Superior temporal gyrus (tissue), 1 donor: ENCODE results near the gene TMIGD1.

Experiments used
- DNase-seq: peaks from one replicate; pipeline ENCODE4 v3.0.0-alpha.2; 2016; ENCODE audit errors: extremely low spot score

TMIGD1 gene

DNA sequence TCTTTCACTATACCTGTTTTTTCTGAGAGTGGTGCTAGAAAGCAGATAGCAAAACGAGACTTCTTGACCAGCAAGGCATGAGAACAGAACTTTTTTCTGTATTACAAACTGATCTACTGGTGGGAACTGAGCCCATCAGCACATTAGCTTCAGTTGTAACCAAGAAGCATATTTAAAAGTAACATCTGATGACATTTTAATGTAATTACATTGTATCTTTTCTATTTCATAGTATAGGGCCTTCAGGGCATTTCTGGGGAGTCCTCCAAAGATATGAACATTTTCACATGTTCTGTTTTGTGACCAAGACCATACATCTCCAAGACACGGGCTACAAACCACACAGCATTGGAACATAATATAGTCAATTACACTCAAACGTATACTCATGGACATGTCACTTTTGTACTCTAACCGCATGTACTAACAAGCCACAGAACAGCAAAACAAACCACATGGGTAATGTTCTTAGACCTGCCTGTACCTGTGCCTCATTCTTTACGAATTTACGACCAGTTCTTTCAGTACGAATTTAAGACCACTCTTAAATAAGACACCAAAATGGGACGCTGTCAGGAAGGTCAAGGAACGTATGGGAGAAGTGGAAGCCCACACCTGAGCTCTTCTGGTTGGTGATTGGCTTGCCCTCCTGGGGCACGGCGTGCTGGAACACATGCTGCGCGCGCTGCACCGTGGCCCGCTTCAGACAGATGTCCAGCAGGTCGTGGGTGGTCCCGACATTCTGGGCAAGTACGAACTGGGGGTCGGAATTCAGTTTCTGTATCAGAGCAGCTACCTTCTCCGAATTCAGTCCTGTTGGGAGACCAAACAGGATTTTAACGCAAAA lies 42.9 kb downstream of the TMIGD1 start:
- DNase-seq, result peak; percentile 37

DNA sequence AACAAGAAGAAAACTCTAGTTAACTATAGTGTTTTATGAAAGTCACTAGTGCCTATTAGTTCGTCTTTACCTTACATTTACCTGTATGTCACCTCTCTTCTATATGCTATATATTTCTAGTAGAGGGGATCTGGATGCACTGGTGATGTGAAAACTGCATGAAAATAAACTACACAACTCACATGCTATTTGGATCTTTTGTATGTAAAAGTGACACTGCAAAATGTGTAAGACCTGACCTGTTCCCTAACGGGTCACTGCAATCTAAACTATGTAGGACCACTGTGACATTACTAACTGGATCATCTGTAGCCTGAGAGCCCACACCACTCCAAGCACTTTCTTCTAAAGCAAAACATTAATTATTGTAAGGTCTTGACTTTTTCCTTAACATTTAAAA lies 43.8 kb downstream of the TMIGD1 start:
- DNase-seq, result no peak

GRCh38 chr17:30279156-30279555 lies 54.7 kb downstream of the TMIGD1 start:
- no peak for DNase-seq

GRCh38 chr17:30278032-30278431 lies 55.8 kb downstream of the TMIGD1 start:
- peak; percentile 24 for DNase-seq

DNA sequence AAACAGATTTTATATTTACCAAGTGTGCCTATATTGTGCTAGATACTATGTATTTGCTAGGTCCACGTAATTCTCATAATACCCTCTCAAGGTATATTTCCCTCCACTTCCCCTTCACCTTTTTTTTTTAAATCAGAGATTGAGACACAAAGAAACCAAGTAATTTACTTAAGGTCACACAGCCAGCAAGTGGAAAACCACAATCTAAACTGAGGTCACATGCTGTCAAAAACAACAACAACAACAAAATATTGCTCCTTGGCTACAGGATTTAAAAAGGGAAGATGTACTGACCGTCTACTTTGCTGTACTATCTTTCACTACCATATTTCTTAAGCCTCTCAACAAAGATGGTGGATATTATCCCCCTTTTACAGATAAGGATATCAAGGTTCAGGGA lies 57.9 kb downstream of the TMIGD1 start:
- DNase-seq, result no peak

DNA sequence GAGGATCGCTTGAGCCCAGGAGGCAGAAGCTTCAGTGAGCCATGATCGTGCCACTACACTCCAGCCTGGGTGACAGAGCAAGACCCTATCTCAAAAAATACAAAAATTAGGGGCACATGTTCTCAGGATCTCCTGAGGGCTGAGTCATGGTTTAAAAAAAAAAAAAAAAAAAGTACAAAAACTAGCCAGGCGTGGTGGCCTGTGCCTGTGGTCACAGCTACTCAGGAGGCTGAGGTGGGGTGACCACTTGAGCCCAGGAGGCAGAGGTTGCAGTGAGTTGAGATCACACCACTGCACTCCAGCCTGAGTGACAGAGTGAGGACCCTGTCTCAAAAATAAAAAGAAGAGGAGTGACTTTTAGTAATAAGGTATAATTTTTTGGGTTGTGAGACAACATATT lies 59.0 kb downstream of the TMIGD1 start:
- DNase-seq, result no peak

DNA sequence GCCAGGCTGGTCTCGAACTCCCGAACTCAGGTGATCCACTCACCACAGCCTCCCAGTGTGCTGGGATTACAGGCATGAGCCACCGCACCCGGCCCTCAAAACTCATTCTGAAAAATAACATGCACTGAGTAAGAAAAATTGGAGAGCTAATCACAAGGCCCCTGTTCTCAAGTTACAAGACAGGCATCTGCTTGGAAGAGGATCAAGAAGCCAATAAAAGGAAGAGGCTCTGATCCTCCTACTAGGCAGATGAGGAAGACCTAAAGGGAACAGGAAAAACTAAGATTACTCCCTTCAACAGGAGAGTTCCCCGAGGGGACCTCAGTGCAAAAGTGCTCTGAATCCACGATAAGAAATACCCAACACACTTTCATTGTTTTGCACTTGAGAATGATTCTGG lies 60.5 kb downstream of the TMIGD1 start:
- DNase-seq, result no peak

- DNase-seq, result no peak
These were observed 62.8 kb downstream of the TMIGD1 start for GRCh38 chr17:30271102-30271501.

- DNase-seq, result no peak
These were observed 66.2 kb downstream of the TMIGD1 start for GRCh38 chr17:30267625-30268024.
